ENCODE measurements around the gene GPR137B. TPM values are rescaled to one million over a fixed set of nuclear protein-coding genes. Genes with fewer than 3 reads are reported as not detected.

Gene GPR137B
- total and polyA plus RNA-seq, 2 of the 8 experiments (the other 6 are each of a cell fraction or from before 2014, with no cell fraction given) = 6.9 to 7.7 TPM

DNA sequence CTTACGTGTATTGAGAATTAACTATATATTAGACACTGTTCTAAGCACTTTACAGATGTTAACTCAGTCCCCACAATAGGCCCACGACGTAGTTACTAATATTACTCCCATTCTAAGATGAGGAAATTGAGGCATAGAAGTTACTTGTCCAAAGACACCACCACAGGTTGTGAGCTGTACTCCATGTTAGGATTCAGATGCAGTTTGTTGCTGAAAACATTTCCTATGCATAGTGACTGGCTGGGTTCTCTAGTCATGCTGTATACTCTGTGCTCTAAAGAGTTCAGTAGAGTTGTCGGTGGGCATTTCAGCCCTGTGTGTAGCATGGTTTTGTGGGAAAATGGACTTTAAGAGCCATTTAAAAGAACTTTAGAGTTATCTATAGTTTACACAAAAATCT, 65.2 kb downstream of the GPR137B start:
- Histone ChIP-seq H3K4ac (replicated peaks; ENCODE audit: insufficient read length, low read depth, low read length) (no peak overlapping the region), H4K20me1 (replicated peaks in 1 of 2; ENCODE audit: control insufficient read depth in 1 of 2, insufficient read depth in 2 of 2, low read length in 2 of 2) (no peaks in the 10 kb centered on the region), H2AFZ (ENCODE audit: low read length) (no peak overlapping the region), H3K4me3 (ENCODE audit: extremely low read depth in 1 of 4, insufficient read depth in 2 of 4, low read depth in 3 of 4, low read length in 4 of 4) (no peak overlapping the region), H3K4me1 (replicated peaks in 1 of 4; ENCODE audit: control insufficient read depth in 3 of 4, insufficient read depth in 4 of 4, low read length in 3 of 4) (peaks cover 0 to 6% (median 2%) of the 10 kb centered on the region in 4 experiments; a peak in 1 of 7 replicates), H3K18ac (ENCODE audit: extremely low read depth, low read length) (no peak overlapping the region), H4K91ac (replicated peaks; ENCODE audit: insufficient read length, low read length) (no peak overlapping the region), H3K4me2 (ENCODE audit: insufficient read depth in 1 of 2, low read depth in 2 of 2, low read length in 2 of 2) (no peak overlapping the region), H3K14ac (ENCODE audit: insufficient read length) (no peak overlapping the region), H3K23me2 (ENCODE audit: low read depth, low read length) (no peaks in the 10 kb centered on the region), H3K9me3 (ENCODE audit: insufficient read depth in 2 of 2, low read depth in 1 of 2, low read length in 1 of 2) (no peaks in the 10 kb centered on the region), H2BK5ac (ENCODE audit: low read depth, low read length) (no peak overlapping the region), H2BK12ac (ENCODE audit: low read depth, low read length) (no peak overlapping the region), H3K27me3 (replicated peaks in 1 of 4; ENCODE audit: control insufficient read depth in 3 of 4, extremely low read depth in 1 of 4, insufficient read depth in 3 of 4, low read length in 3 of 4) (no peaks in the 10 kb centered on the region), H3K9ac (replicated peaks in 1 of 4; ENCODE audit: extremely low read depth in 1 of 4, low read depth in 3 of 4, low read length in 3 of 4) (no peak overlapping the region), H3K56ac (replicated peaks; ENCODE audit: insufficient read length, low read depth, low read length) (no peak overlapping the region), H2BK20ac (ENCODE audit: low read length) (no peak overlapping the region), H3K36me3 (ENCODE audit: control insufficient read depth in 2 of 4, insufficient read depth in 4 of 4, low read length in 3 of 4) (no peaks in the 10 kb centered on the region; a peak in 2 of 8 replicates), H2AK5ac (ENCODE audit: low read depth, low read length) (no peak overlapping the region), H3K79me2 (ENCODE audit: control insufficient read depth in 1 of 2, insufficient read depth in 2 of 2, low read length in 2 of 2) (no peaks in the 10 kb centered on the region), H2BK120ac (replicated peaks; ENCODE audit: low read depth, low read length) (no peak overlapping the region), H2BK15ac (ENCODE audit: low read length) (no peak overlapping the region), H4K8ac (ENCODE audit: extremely low read depth, insufficient read depth, low read length) (no peak overlapping the region), H3K79me1 (ENCODE audit: low read depth, low read length) (no peaks in the 10 kb centered on the region), H3K23ac (ENCODE audit: insufficient read length) (no peak overlapping the region), H3K27ac (ENCODE audit: low read depth, low read length) (no peak overlapping the region), H4K5ac (ENCODE audit: insufficient read length, low read depth, low read length) (no peak overlapping the region)
- FAIRE-seq (no peak), DNase-seq (ENCODE audit: low read depth in 1 of 2, low spot score in 2 of 2) (no peak)
- ChIA-PET POLR2A (ENCODE audit: partially characterized antibody) (interaction anchor here (0.6 kb wide), 1 partner anchor 16 kb away, joined by 3 read pairs; no protein-coding TSS in a partner anchor), CTCF (ENCODE audit: partially characterized antibody) (interaction anchor here (0.8 to 1.3 kb wide), 3 partner anchors 52 to 245 kb away, joined by 3 to 4 read pairs (median 3); no protein-coding TSS in a partner anchor)
- 89% methylated on average over 4 of the region's 4 CpGs; no CpG with 5 or more reads in 1 of the 2 experiments for whole genome bisulfite sequencing, 2 experiments (ENCODE audit: extremely low coverage in 1 of 2, insufficient coverage in 1 of 2, insufficient read length in 1 of 2, insufficient replicate concordance in 2 of 2, low coverage in 1 of 2, low lambda C conversion rate in 2 of 2, missing lambda C conversion rate in 1 of 2)
- TF ChIP-seq SAP30 (IDR thresholded peaks at IDR 0.05; ENCODE audit: insufficient read depth, insufficient replicate concordance, low read length) = no peak
- TF ChIP-seq JUN (IDR thresholded peaks at IDR 0.05; ENCODE audit: low read depth, low read length) = no peak
- no peak for TF ChIP-seq POU5F1 (IDR thresholded peaks at IDR 0.05; ENCODE audit: low read depth, low read length)
- no peak for TF ChIP-seq PHF8 (conservative IDR thresholded peaks at IDR 0.05; ENCODE audit: low read depth, low read length)
- no peak for TF ChIP-seq TEAD4 (IDR thresholded peaks at IDR 0.05; ENCODE audit: low read depth, low read length)
- TF ChIP-seq ZNF274 (IDR thresholded peaks at IDR 0.05; ENCODE audit: borderline replicate concordance, extremely low read depth, low read length) = no peak
- no peak for TF ChIP-seq POLR2A (IDR thresholded peaks at IDR 0.05; ENCODE audit: control extremely low read depth in 1 of 2, low read depth in 2 of 2, low read length in 2 of 2)
- no peak for TF ChIP-seq BCL11A (IDR thresholded peaks at IDR 0.05; ENCODE audit: low read depth in 2 of 2, low read length in 2 of 2)
- TF ChIP-seq KDM1A (IDR thresholded peaks at IDR 0.05; ENCODE audit: borderline replicate concordance, low read length) = no peak
- TF ChIP-seq BRCA1 (IDR thresholded peaks at IDR 0.05; ENCODE audit: low read depth, low read length) = no peak
- no peak for TF ChIP-seq GABPA (IDR thresholded peaks at IDR 0.05; ENCODE audit: borderline replicate concordance, insufficient read depth, low read length)
- TF ChIP-seq CHD2 (IDR thresholded peaks at IDR 0.05; ENCODE audit: low read length) = no peak
- no peak for TF ChIP-seq TAF7 (optimal IDR thresholded peaks at IDR 0.05; ENCODE audit: borderline replicate concordance, low read depth, low read length)
- no peak for TF ChIP-seq HDAC6 (IDR thresholded peaks at IDR 0.05; ENCODE audit: low read depth, low read length)
- TF ChIP-seq JUND (IDR thresholded peaks at IDR 0.05; ENCODE audit: low read length) = no peak
